Subcutaneous preadipocyte (primary cell): ENCODE measurements around the gene CLDN17. TPM values are rescaled to one million over a fixed set of nuclear protein-coding genes. Genes with fewer than 3 reads are reported as not detected.

ENCODE experiments used
- total RNA-seq: library from RNA; depleted of rRNA; stranded (reverse); fragments of >200 nt; gene quantifications from 2 replicates; pipeline ENCODE4 v1.2.3, GENCODE V29; 2012

The CLDN17 gene
- total RNA-seq = not detected in 2 replicates

GRCh38 chr21:30166705-30167104 lies at the start of gene CLDN17:
CLDN17 (minus strand) TSS chr21:30166805; CDS start chr21:30166617, 188 bp downstream.

GRCh38 chr21:30216041-30216723 lies 49.6 kb upstream of the CLDN17 start, which contains the start of gene CLDN8:
CLDN8 (minus strand) TSS chr21:30216097; CDS start chr21:30215925, 172 bp downstream.

Other genes with a start within 250 kb of the CLDN17 start
- not detected in 2 replicates for gene GRIK1, start 226.8 kb downstream of the CLDN17 start, total RNA-seq
- gene CLDN8, start 49.3 kb upstream of the CLDN17 start, total RNA-seq = not detected in 2 replicates
- gene KRTAP24-1, start 116.1 kb upstream of the CLDN17 start, total RNA-seq = not detected in 2 replicates
- not detected in 2 replicates for gene KRTAP25-1, start 122.7 kb upstream of the CLDN17 start, total RNA-seq
- gene KRTAP26-1, start 153.5 kb upstream of the CLDN17 start, total RNA-seq = not detected in 2 replicates
- gene KRTAP27-1, start 170.9 kb upstream of the CLDN17 start, total RNA-seq = not detected in 2 replicates
- not detected in 2 replicates for gene KRTAP23-1, start 181.8 kb upstream of the CLDN17 start, total RNA-seq
- gene KRTAP13-2, start 205.5 kb upstream of the CLDN17 start, total RNA-seq = not detected in 2 replicates
- gene KRTAP13-1, start 229.2 kb upstream of the CLDN17 start, total RNA-seq = not detected in 2 replicates